ENCODE data around the gene CD1E.

GRCh38 chr1:158353303-158354075 is at the start of gene CD1E:
- TF ChIP-seq CTCF (IDR thresholded peaks at IDR 0.05) (no peak), POLR2A (IDR thresholded peaks at IDR 0.05; ENCODE audit: low read length) (no peak), EHF (CRISPR knock-in tag; IDR thresholded peaks at IDR 0.05) (no peak), SREBF2 (IDR thresholded peaks at IDR 0.05) (no peak), SMC3 (IDR thresholded peaks at IDR 0.05) (no peak), RAD21 (conservative IDR thresholded peaks at IDR 0.05 in 1 of 2, IDR thresholded peaks at IDR 0.05 in 1 of 2) (no peak), HOXB5 (CRISPR knock-in tag; IDR thresholded peaks at IDR 0.05) (no peak), GATA3 (IDR thresholded peaks at IDR 0.05; ENCODE audit: borderline replicate concordance) (no peak), RCOR1 (IDR thresholded peaks at IDR 0.05; ENCODE audit: low read depth, low read length) (no peak), RFX5 (IDR thresholded peaks at IDR 0.05) (no peak)
- TF ChIP-seq, protein P1, sequence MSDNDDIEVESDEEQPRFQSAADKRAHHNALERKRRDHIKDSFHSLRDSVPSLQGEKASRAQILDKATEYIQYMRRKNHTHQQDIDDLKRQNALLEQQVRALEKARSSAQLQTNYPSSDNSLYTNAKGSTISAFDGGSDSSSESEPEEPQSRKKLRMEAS (IDR thresholded peaks at IDR 0.05): no peak
- TF ChIP-seq, protein P2, sequence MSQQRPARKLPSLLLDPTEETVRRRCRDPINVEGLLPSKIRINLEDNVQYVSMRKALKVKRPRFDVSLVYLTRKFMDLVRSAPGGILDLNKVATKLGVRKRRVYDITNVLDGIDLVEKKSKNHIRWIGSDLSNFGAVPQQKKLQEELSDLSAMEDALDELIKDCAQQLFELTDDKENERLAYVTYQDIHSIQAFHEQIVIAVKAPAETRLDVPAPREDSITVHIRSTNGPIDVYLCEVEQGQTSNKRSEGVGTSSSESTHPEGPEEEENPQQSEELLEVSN (IDR thresholded peaks at IDR 0.05; ENCODE audit: borderline replicate concordance, low read depth): no peak
